HG03196 (cell line): Measurements from ENCODE around the gene MIS18BP1.
"Not testable (repeated sequence)": the region's sequence is repeated elsewhere in the genome, so short reads cannot be mapped to it uniquely, and the experiment has no call there.

Source experiments
- ATAC-seq: cut with Tn5 transposase; IDR thresholded peaks from one replicate; pipeline ENCODE4 v1.9.1; 2021; ENCODE audit not compliant: unreplicated experiment

The MIS18BP1 gene

GRCh38 chr14:45246691-45247090, 6.3 kb downstream of the MIS18BP1 start:
- no peak for ATAC-seq

GRCh38 chr14:45246151-45246550, 6.9 kb downstream of the MIS18BP1 start:
- ATAC-seq, result no peak

GRCh38 chr14:45242706-45243105, 10.3 kb downstream of the MIS18BP1 start:
- ATAC-seq, result no peak

- ATAC-seq, result no peak
Measured at GRCh38 chr14:45238988-45239387, 14.0 kb downstream of the MIS18BP1 start.

GRCh38 chr14:45227566-45227965, 25.4 kb downstream of the MIS18BP1 start:
- ATAC-seq, result no peak

- ATAC-seq, result peak; percentile 49
Measured at GRCh38 chr14:45222485-45223262, 30.3 kb downstream of the MIS18BP1 start.

GRCh38 chr14:45214341-45214740, 38.7 kb downstream of the MIS18BP1 start:
- ATAC-seq, result not testable (repeated sequence)

- not testable (repeated sequence) for ATAC-seq
Measured at GRCh38 chr14:45213716-45214115, 39.3 kb downstream of the MIS18BP1 start.

- ATAC-seq, result no peak
Measured at GRCh38 chr14:45212231-45212630, 40.8 kb downstream of the MIS18BP1 start.

GRCh38 chr14:45211295-45211694, 41.7 kb downstream of the MIS18BP1 start:
- ATAC-seq, result no peak

GRCh38 chr14:45210159-45210558, 42.8 kb downstream of the MIS18BP1 start:
- ATAC-seq, result no peak

- ATAC-seq, result no peak
Measured at GRCh38 chr14:45204241-45204640, 48.8 kb downstream of the MIS18BP1 start.

- no peak for ATAC-seq
Measured at GRCh38 chr14:45201905-45202304, 51.1 kb downstream of the MIS18BP1 start.

GRCh38 chr14:45199230-45199629, 53.8 kb downstream of the MIS18BP1 start:
- ATAC-seq, result no peak

- no peak for ATAC-seq
Measured at GRCh38 chr14:45198551-45198950, 54.5 kb downstream of the MIS18BP1 start.

- ATAC-seq, result no peak
Measured at GRCh38 chr14:45194964-45195363, 58.0 kb downstream of the MIS18BP1 start.

- no peak for ATAC-seq
Measured at GRCh38 chr14:45185100-45185814, 67.7 kb downstream of the MIS18BP1 start.

- ATAC-seq, result no peak
Measured at GRCh38 chr14:45181806-45182205, 71.2 kb downstream of the MIS18BP1 start.

GRCh38 chr14:45181329-45181728, 71.7 kb downstream of the MIS18BP1 start:
- no peak for ATAC-seq

GRCh38 chr14:45177076-45177475, 75.9 kb downstream of the MIS18BP1 start:
- ATAC-seq, result no peak

GRCh38 chr14:45169906-45170305, 83.1 kb downstream of the MIS18BP1 start:
- no peak for ATAC-seq

- ATAC-seq, result no peak
Measured at GRCh38 chr14:45156067-45156466, 96.9 kb downstream of the MIS18BP1 start.
